ENCODE data around the gene YIPF4. TPM values are rescaled to one million over a fixed set of nuclear protein-coding genes. Genes with fewer than 3 reads are reported as not detected.
A peak's percentile ranks its signal among the peaks of the same experiment; 100 is the strongest.
"Not testable (repeated sequence)": the region's sequence is repeated elsewhere in the genome, so short reads cannot be mapped to it uniquely, and the experiment has no call there.

The YIPF4 gene
- total and polyA plus RNA-seq, 2 donors (not counting 3 experiments of a cell fraction or from before 2014, with no cell fraction given), result 8.6 to 40.1 TPM

GRCh38 chr2:32291746-32292145 is 14.0 kb downstream of the YIPF4 start:
- dilution Hi-C loops (cut with MboI; ENCODE audit: extremely low pct_ligation_motif_present, low sequenced_read_pairs), result no loop called here
- CTCF ChIA-PET, result no interaction called here
- Histone ChIP-seq H2AFZ (ENCODE audit: low read depth, low read length) (no peak overlapping the region), H3K4me3 (replicated peaks in 1 of 3; ENCODE audit: insufficient read depth in 1 of 3, low read depth in 1 of 3, low read length in 3 of 3) (no peak overlapping the region), H3K4me2 (ENCODE audit: insufficient read depth, low read length) (no peak overlapping the region), H3K27ac (ENCODE audit: insufficient read depth, low read depth, low read length) (no peak overlapping the region), H3K9ac (replicated peaks; ENCODE audit: extremely low read depth, insufficient read depth, low read length) (no peak overlapping the region), H3K9me1 (replicated peaks; ENCODE audit: control insufficient read depth, extremely low read depth, insufficient read depth, low read length) (no peaks in the 10 kb centered on the region), H3K4me1 (ENCODE audit: control insufficient read depth, extremely low read depth, insufficient read depth, low read length) (peaks cover 22% of the 10 kb centered on the region), H3K79me2 (ENCODE audit: control insufficient read depth, insufficient read depth, low read length) (peaks cover 28% of the 10 kb centered on the region), H3K9me3 (replicated peaks; ENCODE audit: control insufficient read depth, insufficient read depth, low read length) (no peaks in the 10 kb centered on the region), H3K36me3 (ENCODE audit: control insufficient read depth in 2 of 2, extremely low read depth in 1 of 2, insufficient read depth in 2 of 2, low read length in 2 of 2) (no peaks in the 10 kb centered on the region), H4K20me1 (replicated peaks; ENCODE audit: control insufficient read depth, extremely low read depth, insufficient read depth, low read length) (peaks cover 4% of the 10 kb centered on the region), H3K27me3 (ENCODE audit: control insufficient read depth in 2 of 2, insufficient read depth in 2 of 2, low read length in 2 of 2) (no peaks in the 10 kb centered on the region)
- peak; percentile 15 for DNase-seq (ENCODE audit: low read depth, low spot score)
- intact Hi-C loops (cut with micrococcal nuclease), result no loop called here
- no TSS peak for BruUV-seq (replicated peaks)
- POLR2A ChIA-PET, result no interaction called here
- FAIRE-seq, result no peak
- no peak for TF ChIP-seq GATA2 (IDR thresholded peaks at IDR 0.05; ENCODE audit: insufficient read depth, insufficient read length, low read depth, low read length)
- TF ChIP-seq POLR2AphosphoS5 (IDR thresholded peaks at IDR 0.05; ENCODE audit: insufficient read depth, low read depth, low read length), result no peak
- TF ChIP-seq POLR2A (IDR thresholded peaks at IDR 0.05; ENCODE audit: low read depth, low read length), result no peak
- no peak for TF ChIP-seq MYC (IDR thresholded peaks at IDR 0.05; ENCODE audit: low read depth, low read length)
- TF ChIP-seq MAX (IDR thresholded peaks at IDR 0.05; ENCODE audit: insufficient read depth, insufficient read length), result no peak
- TF ChIP-seq FOS (IDR thresholded peaks at IDR 0.05; ENCODE audit: borderline replicate concordance, insufficient read depth, low read length), result no peak
- TF ChIP-seq CTCF (IDR thresholded peaks at IDR 0.05; ENCODE audit: extremely low read depth in 1 of 2, insufficient read depth in 1 of 2, low read depth in 1 of 2, low read length in 2 of 2), result no peak
- TF ChIP-seq JUN (IDR thresholded peaks at IDR 0.05; ENCODE audit: borderline replicate concordance, insufficient read depth, insufficient read length, low read depth), result no peak
- TF ChIP-seq EZH2 (IDR thresholded peaks at IDR 0.05; ENCODE audit: borderline replicate concordance, low read depth, low read length, severe bottlenecking), result no peak

- CTCF ChIA-PET; POLR2A ChIA-PET; BruUV-seq (replicated peaks); H3K4me3 ChIP-seq (replicated peaks in 1 of 3; ENCODE audit: insufficient read depth in 1 of 3, low read depth in 1 of 3, low read length in 3 of 3); H3K9ac ChIP-seq (replicated peaks; ENCODE audit: extremely low read depth, insufficient read depth, low read length); FAIRE-seq; H3K27me3 ChIP-seq (ENCODE audit: control insufficient read depth in 2 of 2, insufficient read depth in 2 of 2, low read length in 2 of 2); H3K27ac ChIP-seq (ENCODE audit: insufficient read depth, low read depth, low read length); H2AFZ ChIP-seq (ENCODE audit: low read depth, low read length); H3K9me3 ChIP-seq (replicated peaks; ENCODE audit: control insufficient read depth, insufficient read depth, low read length); H3K4me2 ChIP-seq (ENCODE audit: insufficient read depth, low read length); H4K20me1 ChIP-seq (replicated peaks; ENCODE audit: control insufficient read depth, extremely low read depth, insufficient read depth, low read length); H3K36me3 ChIP-seq (ENCODE audit: control insufficient read depth in 2 of 2, extremely low read depth in 1 of 2, insufficient read depth in 2 of 2, low read length in 2 of 2); intact Hi-C loops (cut with micrococcal nuclease); H3K9me1 ChIP-seq (replicated peaks; ENCODE audit: control insufficient read depth, extremely low read depth, insufficient read depth, low read length); dilution Hi-C loops (cut with MboI; ENCODE audit: extremely low pct_ligation_motif_present, low sequenced_read_pairs); DNase-seq (ENCODE audit: low read depth, low spot score): not testable (repeated sequence)
- H3K79me2 ChIP-seq (ENCODE audit: control insufficient read depth, insufficient read depth, low read length), result peaks cover 17% of the 10 kb centered on the region
- peaks cover 19% of the 10 kb centered on the region for H3K4me1 ChIP-seq (ENCODE audit: control insufficient read depth, extremely low read depth, insufficient read depth, low read length)
Observed at GRCh38 chr2:32293493-32293892, 15.8 kb downstream of the YIPF4 start.

GRCh38 chr2:32293966-32294562 is 16.4 kb downstream of the YIPF4 start:
- H3K27me3 ChIP-seq (ENCODE audit: control insufficient read depth in 2 of 2, insufficient read depth in 2 of 2, low read length in 2 of 2); H3K4me3 ChIP-seq (replicated peaks in 1 of 3; ENCODE audit: insufficient read depth in 1 of 3, low read depth in 1 of 3, low read length in 3 of 3); H3K9me1 ChIP-seq (replicated peaks; ENCODE audit: control insufficient read depth, extremely low read depth, insufficient read depth, low read length); H3K9me3 ChIP-seq (replicated peaks; ENCODE audit: control insufficient read depth, insufficient read depth, low read length); H3K4me2 ChIP-seq (ENCODE audit: insufficient read depth, low read length); BruUV-seq (replicated peaks); dilution Hi-C loops (cut with MboI; ENCODE audit: extremely low pct_ligation_motif_present, low sequenced_read_pairs); CTCF ChIA-PET; H3K36me3 ChIP-seq (ENCODE audit: control insufficient read depth in 2 of 2, extremely low read depth in 1 of 2, insufficient read depth in 2 of 2, low read length in 2 of 2); DNase-seq (ENCODE audit: low read depth, low spot score); H2AFZ ChIP-seq (ENCODE audit: low read depth, low read length); H3K9ac ChIP-seq (replicated peaks; ENCODE audit: extremely low read depth, insufficient read depth, low read length); intact Hi-C loops (cut with micrococcal nuclease); H4K20me1 ChIP-seq (replicated peaks; ENCODE audit: control insufficient read depth, extremely low read depth, insufficient read depth, low read length); POLR2A ChIA-PET; FAIRE-seq; H3K27ac ChIP-seq (ENCODE audit: insufficient read depth, low read depth, low read length): not testable (repeated sequence)
- Histone ChIP-seq H3K79me2 (ENCODE audit: control insufficient read depth, insufficient read depth, low read length) (peaks cover 17% of the 10 kb centered on the region), H3K4me1 (ENCODE audit: control insufficient read depth, extremely low read depth, insufficient read depth, low read length) (peaks cover 13% of the 10 kb centered on the region)

Data from endothelial cell of umbilical vein (primary cell).